H1 (cell line): ENCODE measurements around the gene RAB31. TPM values are rescaled to one million over a fixed set of nuclear protein-coding genes. Genes with fewer than 3 reads are reported as not detected.

Source experiments
- CTCF ChIA-PET: fragments of 300-600 bp; sonication (Branson Sonifier 250); formaldehyde crosslinking; loops from one replicate; lab custom pipeline; 2021; ENCODE audit not compliant: partially characterized antibody; lab: Charles Lee
- POLR2A ChIA-PET: fragments of 300-600 bp; sonication (Branson Sonifier 250); formaldehyde crosslinking; loops from one replicate; lab custom pipeline; 2021; ENCODE audit warnings: inconsistent platforms; ENCODE audit not compliant: partially characterized antibody; lab: Charles Lee
- DNase-seq, 2 experiments: peaks; one replicate each; pipeline versions ENCODE4 v3.0.0 to v3.0.0-alpha.2; 2010 to 2022; ENCODE audit warnings: low spot score in 2 of 2, low read depth in 1 of 2, mixed read lengths in 1 of 2
- FAIRE-seq: peaks from 2 replicates; lab custom pipeline; 2011; peaks lifted over from hg19 to GRCh38; lab: Jason Lieb, UNC
- H2AFZ ChIP-seq: 2 replicates; pipeline ENCODE4 v1.8.1; 2012; ENCODE audit warnings: low read length, inconsistent platforms
- H2AK5ac ChIP-seq: 2 replicates; pipeline ENCODE4 v1.6.1; 2013; ENCODE audit warnings: low read depth, low read length
- H2BK120ac ChIP-seq: replicated peaks from 2 replicates; pipeline ENCODE3; 2013; ENCODE audit warnings: low read depth, low read length, inconsistent platforms
- H2BK12ac ChIP-seq: 2 replicates; pipeline ENCODE4 v1.6.1; 2013; ENCODE audit warnings: low read depth, low read length
- H2BK15ac ChIP-seq: 2 replicates; pipeline ENCODE4 v1.6.1; 2013; ENCODE audit warnings: low read length
- H2BK20ac ChIP-seq: 2 replicates; pipeline ENCODE4 v1.6.1; 2013; ENCODE audit warnings: low read length
- H2BK5ac ChIP-seq: 2 replicates; pipeline ENCODE4 v1.6.1; 2013; ENCODE audit warnings: low read depth, low read length
- H3K14ac ChIP-seq: 2 replicates; pipeline ENCODE4 v1.6.1; 2013; ENCODE audit warnings: inconsistent platforms; ENCODE audit not compliant: insufficient read length
- H3K18ac ChIP-seq: 2 replicates; pipeline ENCODE4 v1.6.1; 2013; ENCODE audit warnings: low read length; ENCODE audit errors: extremely low read depth
- H3K23ac ChIP-seq: 2 replicates; pipeline ENCODE4 v1.6.1; 2013; ENCODE audit warnings: inconsistent platforms; ENCODE audit not compliant: insufficient read length
- H3K23me2 ChIP-seq: 2 replicates; pipeline ENCODE4 v1.6.1; 2013; ENCODE audit warnings: low read depth, low read length
- H3K27ac ChIP-seq: 2 replicates; pipeline ENCODE4 v1.6.1; 2011; ENCODE audit warnings: low read depth, low read length, inconsistent platforms
- H3K27me3 ChIP-seq, 4 experiments: replicated peaks in 1 of 4; 1 replicate in 1 of 4; 2 replicates in 3 of 4; pipeline versions ENCODE4 v1.6.1 to v1.8.1; 2011 to 2013; ENCODE audit warnings: low read length in 3 of 4, mild to moderate bottlenecking in 3 of 4, inconsistent platforms in 2 of 4, mixed read lengths in 2 of 4, moderate library complexity in 1 of 4; ENCODE audit not compliant: control insufficient read depth in 3 of 4, insufficient read depth in 3 of 4; ENCODE audit errors: extremely low read depth in 1 of 4
- H3K36me3 ChIP-seq, 4 experiments: 2 replicates each; pipeline versions ENCODE4 v1.6.1 to v1.8.1; 2011 to 2013; ENCODE audit warnings: mild to moderate bottlenecking in 4 of 4, low read length in 3 of 4, moderate library complexity in 2 of 4, control low read depth in 1 of 4, inconsistent platforms in 1 of 4; ENCODE audit not compliant: insufficient read depth in 4 of 4, control insufficient read depth in 2 of 4
- H3K4ac ChIP-seq: replicated peaks from 2 replicates; pipeline ENCODE3; 2013; ENCODE audit warnings: low read length, low read depth, mixed read lengths, inconsistent platforms; ENCODE audit not compliant: insufficient read length
- H3K4me1 ChIP-seq, 4 experiments: replicated peaks in 1 of 4; 1 replicate in 1 of 4; 2 replicates in 3 of 4; pipeline versions ENCODE4 v1.6.1 to v1.8.1; 2011 to 2013; ENCODE audit warnings: low read length in 3 of 4, inconsistent platforms in 2 of 4, mixed read lengths in 1 of 4; ENCODE audit not compliant: insufficient read depth in 4 of 4, control insufficient read depth in 3 of 4
- H3K4me2 ChIP-seq, 2 experiments: 2 replicates each; pipeline versions ENCODE4 v1.6.1 to v1.8.1; 2011 to 2013; ENCODE audit warnings: low read depth in 2 of 2, low read length in 2 of 2, control low read depth in 1 of 2, inconsistent platforms in 1 of 2, mild to moderate bottlenecking in 1 of 2; ENCODE audit not compliant: insufficient read depth in 1 of 2
- H3K4me3 ChIP-seq, 4 experiments: fragments of 200-600, 300-600 bp in 1 of 4; sonication (generic), shearing (Covaris generic), sonication (Bioruptor Twin) in 1 of 4; 2 replicates each; pipeline versions ENCODE4 v1.5.1 to v1.8.1; 2011 to 2016; ENCODE audit warnings: low read length in 4 of 4, low read depth in 3 of 4, control low read depth in 2 of 4, inconsistent platforms in 2 of 4, mild to moderate bottlenecking in 2 of 4, mixed read lengths in 1 of 4, moderate library complexity in 1 of 4; ENCODE audit not compliant: insufficient read depth in 2 of 4; ENCODE audit errors: extremely low read depth in 1 of 4
- H3K56ac ChIP-seq: replicated peaks from 2 replicates; pipeline ENCODE3; 2013; ENCODE audit warnings: low read depth, mild to moderate bottlenecking, mixed read lengths, low read length, inconsistent platforms; ENCODE audit not compliant: insufficient read length
- H3K79me1 ChIP-seq: 2 replicates; pipeline ENCODE4 v1.6.1; 2013; ENCODE audit warnings: low read depth, low read length, control low read depth
- H3K79me2 ChIP-seq, 2 experiments: 2 replicates each; pipeline versions ENCODE4 v1.6.1 to v1.8.1; 2012 to 2013; ENCODE audit warnings: low read length in 2 of 2, mild to moderate bottlenecking in 2 of 2, inconsistent platforms in 1 of 2; ENCODE audit not compliant: insufficient read depth in 2 of 2, control insufficient read depth in 1 of 2
- H3K9ac ChIP-seq, 4 experiments: replicated peaks in 1 of 4; 1 replicate in 1 of 4; 2 replicates in 3 of 4; pipeline versions ENCODE4 v1.6.1 to v1.8.1; 2011 to 2013; ENCODE audit warnings: low read depth in 3 of 4, low read length in 3 of 4, control low read depth in 2 of 4, mild to moderate bottlenecking in 2 of 4, moderate library complexity in 2 of 4, inconsistent platforms in 1 of 4; ENCODE audit errors: extremely low read depth in 1 of 4
- H3K9me3 ChIP-seq, 2 experiments: 2 replicates each; pipeline versions ENCODE4 v1.6.1 to v1.8.1; 2012 to 2013; ENCODE audit warnings: mild to moderate bottlenecking in 2 of 2, moderate library complexity in 2 of 2, control low read depth in 1 of 2, inconsistent platforms in 1 of 2, low read depth in 1 of 2, low read length in 1 of 2, mixed read lengths in 1 of 2; ENCODE audit not compliant: insufficient read depth in 2 of 2
- H4K20me1 ChIP-seq, 2 experiments: replicated peaks in 1 of 2; 2 replicates each; pipeline versions ENCODE3 to v1.8.1; 2011 to 2013; ENCODE audit warnings: inconsistent platforms in 2 of 2, low read length in 2 of 2, mild to moderate bottlenecking in 1 of 2; ENCODE audit not compliant: insufficient read depth in 2 of 2, control insufficient read depth in 1 of 2
- H4K5ac ChIP-seq: 2 replicates; pipeline ENCODE4 v1.6.1; 2013; ENCODE audit warnings: low read length, low read depth, mixed read lengths, inconsistent platforms; ENCODE audit not compliant: insufficient read length
- H4K8ac ChIP-seq: 2 replicates; pipeline ENCODE4 v1.8.0; 2013; ENCODE audit warnings: mild to moderate bottlenecking, moderate library complexity, low read length, inconsistent platforms; ENCODE audit not compliant: insufficient read depth; ENCODE audit errors: extremely low read depth
- H4K91ac ChIP-seq: replicated peaks from 2 replicates; pipeline ENCODE3; 2013; ENCODE audit warnings: low read length, mixed read lengths, inconsistent platforms; ENCODE audit not compliant: insufficient read length
- CREB1 ChIP-seq: IDR thresholded peaks from 2 replicates; pipeline ENCODE4 v1.6.1; 2012; ENCODE audit warnings: inconsistent platforms
- EGR1 ChIP-seq: IDR thresholded peaks from 2 replicates; pipeline ENCODE4 v1.6.1; 2011; ENCODE audit warnings: low read depth, low read length, borderline replicate concordance
- NRF1 ChIP-seq: IDR thresholded peaks from 2 replicates; pipeline ENCODE4 v1.6.1; 2011; ENCODE audit warnings: mild to moderate bottlenecking, low read depth, low read length, improper control_type of control experiment
- RBBP5 ChIP-seq: IDR thresholded peaks from 2 replicates; pipeline ENCODE4 v1.7.1; 2012; ENCODE audit warnings: low read depth, mild to moderate bottlenecking, inconsistent platforms, low read length, moderate library complexity, borderline replicate concordance
- SIRT6 ChIP-seq: IDR thresholded peaks from one replicate; pipeline ENCODE4 v1.7.1; 2012; ENCODE audit warnings: low read length, inconsistent platforms
- SP2 ChIP-seq: IDR thresholded peaks from 2 replicates; pipeline ENCODE4 v1.6.1; 2012; ENCODE audit warnings: mild to moderate bottlenecking, low read length, inconsistent platforms
- WGBS, 2 experiments: shearing (Covaris generic) in 1 of 2; methylation state at CpG; one replicate each; pipeline versions ENCODE4 v1.1.6 to v1.1.7; 2013 to 2015; ENCODE audit warnings: low lambda C conversion rate in 2 of 2, mixed read lengths in 2 of 2, inconsistent platforms in 1 of 2, low coverage in 1 of 2, missing lambda C conversion rate in 1 of 2; ENCODE audit not compliant: insufficient replicate concordance in 2 of 2, insufficient coverage in 1 of 2, insufficient read length in 1 of 2; ENCODE audit errors: extremely low coverage in 1 of 2, missing lambda C conversion rate in 1 of 2; 5-methylcytosine and 5-hydroxymethylcytosine counted together
- polyA plus RNA-seq, 7 experiments: library from polyadenylated mRNA; depleted of rRNA in 3 of 7; stranded (reverse) in 5 of 7; unstranded in 2 of 7; fragments of >200 nt in 5 of 7; fragments of 200-250 nt in 2 of 7; gene quantifications; 1 replicate in 5 of 7; 2 replicates in 1 of 7; 4 replicates in 1 of 7; pipeline versions ENCODE4 v1.2.1 to v1.2.3, GENCODE V29; 2011 to 2013; ENCODE audit warnings: missing spikeins in 2 of 7, mixed read lengths in 2 of 7
- total RNA-seq: library from RNA; stranded (reverse); fragmentation: NEBNext Ultra II Directional; extraction: Animal tissue kit (Norgen Biotek cat#: 25700); gene quantifications from 2 replicates; pipeline ENCODE4 v1.2.1, GENCODE V29; 2021
- TF ChIP-seq, protein P1 (sequence below), 3 experiments: IDR thresholded peaks; 1 replicate in 2 of 3; 2 replicates in 1 of 3; pipeline versions ENCODE4 v1.5.1 to v1.6.1; 2011; ENCODE audit warnings: low read length in 3 of 3, mild to moderate bottlenecking in 3 of 3, inconsistent platforms in 2 of 3, low read depth in 1 of 3, moderate library complexity in 1 of 3; ENCODE audit not compliant: insufficient read depth in 1 of 3; ENCODE audit errors: control extremely low read depth in 1 of 3

The RAB31 gene
- total and polyA plus RNA-seq, 2 of the 8 experiments (the other 6 are each of a cell fraction or from before 2014, with no cell fraction given) = 15.2 to 40.9 TPM

DNA sequence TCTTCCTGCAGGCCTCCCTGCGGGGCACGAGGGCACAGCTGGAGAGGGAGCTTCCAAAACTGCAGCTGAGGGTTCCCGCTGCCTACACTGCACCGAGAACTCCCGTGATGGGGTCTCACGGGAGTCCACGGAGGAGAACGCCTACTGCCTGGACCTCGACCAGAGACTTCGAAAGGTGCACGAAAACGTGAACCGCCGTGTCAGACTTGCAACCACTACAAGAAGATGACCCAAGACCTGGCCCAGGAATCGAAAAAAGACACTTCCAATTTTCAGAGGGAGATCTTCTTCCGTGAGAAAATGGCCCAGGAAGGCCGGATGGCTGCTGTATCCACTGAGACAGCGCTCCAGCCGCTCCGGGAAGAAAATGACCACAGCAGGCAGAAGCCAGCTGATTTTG, 124.8 kb downstream of the RAB31 start:
- Histone ChIP-seq H2BK12ac (no peak overlapping the region), H2AK5ac (no peak overlapping the region), H4K20me1 (no peaks in the 10 kb centered on the region), H3K4me1 (peaks cover 2 to 18% (median 8%) of the 10 kb centered on the region in 4 experiments), H3K56ac (no peak overlapping the region), H3K18ac (no peak overlapping the region; the same call in 1 of the 2 replicates), H3K79me2 (no peaks in the 10 kb centered on the region), H3K4me2 (no peak overlapping the region), H2BK120ac (no peak overlapping the region), H3K79me1 (no peaks in the 10 kb centered on the region; the same call in 1 of the 2 replicates), H3K23ac (no peak overlapping the region), H3K27ac (no peak overlapping the region), H4K8ac (no peak overlapping the region), H3K36me3 (no peaks in the 10 kb centered on the region), H3K9ac (no peak overlapping the region), H3K14ac (no peak overlapping the region), H4K5ac (no peak overlapping the region), H3K4ac (no peak overlapping the region), H3K23me2 (no peaks in the 10 kb centered on the region), H2BK5ac (no peak overlapping the region), H2BK20ac (no peak overlapping the region), H3K9me3 (no peaks in the 10 kb centered on the region), H4K91ac (no peak overlapping the region), H2BK15ac (no peak overlapping the region), H3K4me3 (no peak overlapping the region), H2AFZ (no peak overlapping the region), H3K27me3 (no peaks in the 10 kb centered on the region; a peak in 1 of 7 replicates)
- TF ChIP-seq NRF1 (no peak), SIRT6 (no peak), SP2 (no peak), EGR1 (no peak), CREB1 (no peak), RBBP5 (no peak)
- TF ChIP-seq, protein P1, sequence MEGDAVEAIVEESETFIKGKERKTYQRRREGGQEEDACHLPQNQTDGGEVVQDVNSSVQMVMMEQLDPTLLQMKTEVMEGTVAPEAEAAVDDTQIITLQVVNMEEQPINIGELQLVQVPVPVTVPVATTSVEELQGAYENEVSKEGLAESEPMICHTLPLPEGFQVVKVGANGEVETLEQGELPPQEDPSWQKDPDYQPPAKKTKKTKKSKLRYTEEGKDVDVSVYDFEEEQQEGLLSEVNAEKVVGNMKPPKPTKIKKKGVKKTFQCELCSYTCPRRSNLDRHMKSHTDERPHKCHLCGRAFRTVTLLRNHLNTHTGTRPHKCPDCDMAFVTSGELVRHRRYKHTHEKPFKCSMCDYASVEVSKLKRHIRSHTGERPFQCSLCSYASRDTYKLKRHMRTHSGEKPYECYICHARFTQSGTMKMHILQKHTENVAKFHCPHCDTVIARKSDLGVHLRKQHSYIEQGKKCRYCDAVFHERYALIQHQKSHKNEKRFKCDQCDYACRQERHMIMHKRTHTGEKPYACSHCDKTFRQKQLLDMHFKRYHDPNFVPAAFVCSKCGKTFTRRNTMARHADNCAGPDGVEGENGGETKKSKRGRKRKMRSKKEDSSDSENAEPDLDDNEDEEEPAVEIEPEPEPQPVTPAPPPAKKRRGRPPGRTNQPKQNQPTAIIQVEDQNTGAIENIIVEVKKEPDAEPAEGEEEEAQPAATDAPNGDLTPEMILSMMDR (IDR thresholded peaks at IDR 0.05; ENCODE audit: control extremely low read depth in 1 of 3, insufficient read depth in 1 of 3, low read depth in 1 of 3, low read length in 3 of 3) = no peak
- FAIRE-seq (no peak), DNase-seq (no peak)
- ChIA-PET CTCF (interaction anchor here (1.4 kb wide), 1 partner anchor 40 kb away, joined by 3 read pairs; no protein-coding TSS in a partner anchor), POLR2A (no interaction called here)
- WGBS, 2 experiments = 91% methylated on average over 20 of the region's 20 CpGs; no CpG with 5 or more reads in 1 of the 2 experiments
